ENCODE data around the gene GYG1. TPM values are rescaled to one million over a fixed set of nuclear protein-coding genes. Genes with fewer than 3 reads are reported as not detected.

Gene GYG1
- total and polyA plus RNA-seq, 2 experiments from 2014 or later: 26.2 to 57.2 TPM

DNA sequence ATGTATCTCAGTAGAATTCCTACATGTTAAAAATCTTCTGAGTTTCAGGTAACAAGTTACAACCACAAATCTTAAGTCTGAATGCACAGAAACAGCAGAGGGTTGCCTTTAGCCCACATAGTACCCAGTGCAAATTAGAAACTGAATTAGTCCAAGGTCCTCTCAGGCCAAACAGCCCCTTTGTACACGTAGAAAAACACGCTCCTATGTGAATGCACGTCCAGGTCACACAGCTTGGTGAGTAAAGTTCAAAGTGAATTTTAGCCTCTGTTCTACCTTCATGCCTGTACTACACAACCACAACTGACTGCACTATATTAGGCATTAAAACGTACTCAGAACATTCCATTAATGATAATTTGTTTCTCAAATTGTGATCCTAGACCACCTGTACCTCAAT, 46.3 kb downstream of the GYG1 start:
- Histone ChIP-seq H3K9me3 (ENCODE audit: low read depth) (no peaks in the 10 kb centered on the region), H3K4me3 (no peak overlapping the region), H3F3A (ENCODE audit: insufficient read depth) (no peaks in the 10 kb centered on the region; the same call in 1 of the 2 replicates), H3K4me2 (ENCODE audit: unreplicated experiment) (no peak overlapping the region), H2AFZ (no peak overlapping the region), H3K27me3 (replicated peaks; ENCODE audit: insufficient read depth) (no peaks in the 10 kb centered on the region), H4K20me1 (ENCODE audit: insufficient read depth) (no peaks in the 10 kb centered on the region), H3K9me2 (ENCODE audit: insufficient read depth) (no peaks in the 10 kb centered on the region), H3K79me2 (ENCODE audit: insufficient read depth) (no peaks in the 10 kb centered on the region), H3K4me1 (ENCODE audit: insufficient read depth) (peaks cover 3% of the 10 kb centered on the region), H3K27ac (no peak overlapping the region), H3K9ac (no peak overlapping the region), H3K36me3 (ENCODE audit: low read depth) (peaks cover 43% of the 10 kb centered on the region)
- in situ Hi-C loops (cut with MboI): no loop called here
- TF ChIP-seq EZH2 (IDR thresholded peaks at IDR 0.05; ENCODE audit: insufficient read depth, poor library complexity, severe bottlenecking): no peak
- TF ChIP-seq EZH2phosphoT487 (IDR thresholded peaks at IDR 0.05; ENCODE audit: insufficient read depth, low read depth): no peak
- WGBS, 2 experiments (ENCODE audit: low coverage in 1 of 2, low lambda C conversion rate in 2 of 2, missing lambda C conversion rate in 2 of 2): 68 to 76% methylated on average over 4 of the region's 4 CpGs
- no peak for DNase-seq

DNA sequence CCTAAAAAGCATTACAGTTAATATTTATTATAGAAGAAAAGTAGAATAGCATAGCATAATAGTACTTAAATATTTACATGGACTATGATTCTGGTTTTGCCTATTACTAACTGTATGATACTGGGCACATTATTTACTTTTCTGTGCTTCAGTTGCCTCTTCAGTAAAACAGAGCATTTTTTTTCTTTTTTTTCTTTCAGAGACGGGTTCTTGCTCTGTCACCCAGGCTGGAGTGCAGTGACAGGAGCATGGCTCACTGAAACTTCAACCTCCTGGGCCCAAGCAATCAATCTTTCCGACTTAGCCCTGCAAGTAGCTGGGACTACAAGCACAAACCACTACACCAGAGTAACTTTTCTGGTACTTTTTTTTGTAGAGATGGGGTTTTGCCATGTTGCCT, 47.0 kb downstream of the GYG1 start:
- H3K27me3 ChIP-seq (replicated peaks; ENCODE audit: insufficient read depth): no peaks in the 10 kb centered on the region
- in situ Hi-C loops (cut with MboI): no loop called here
- no peak overlapping the region for H3K4me3 ChIP-seq
- H3K9me2 ChIP-seq (ENCODE audit: insufficient read depth): no peaks in the 10 kb centered on the region
- H2AFZ ChIP-seq: no peak overlapping the region
- 90 to 95% methylated on average over 2 of the region's 2 CpGs for WGBS, 2 experiments (ENCODE audit: low coverage in 1 of 2, low lambda C conversion rate in 2 of 2, missing lambda C conversion rate in 2 of 2)
- H3K4me2 ChIP-seq (ENCODE audit: unreplicated experiment): no peak overlapping the region
- H3K27ac ChIP-seq: no peak overlapping the region
- H4K20me1 ChIP-seq (ENCODE audit: insufficient read depth): no peaks in the 10 kb centered on the region
- H3K9ac ChIP-seq: no peak overlapping the region
- no peaks in the 10 kb centered on the region; the same call in 1 of the 2 replicates for H3F3A ChIP-seq (ENCODE audit: insufficient read depth)
- no peaks in the 10 kb centered on the region for H3K9me3 ChIP-seq (ENCODE audit: low read depth)
- no peak for TF ChIP-seq EZH2 (IDR thresholded peaks at IDR 0.05; ENCODE audit: insufficient read depth, poor library complexity, severe bottlenecking)
- no peak for TF ChIP-seq EZH2phosphoT487 (IDR thresholded peaks at IDR 0.05; ENCODE audit: insufficient read depth, low read depth)
- H3K79me2 ChIP-seq (ENCODE audit: insufficient read depth): no peaks in the 10 kb centered on the region
- peaks cover 40% of the 10 kb centered on the region for H3K36me3 ChIP-seq (ENCODE audit: low read depth)
- DNase-seq: no peak
- peaks cover 9% of the 10 kb centered on the region for H3K4me1 ChIP-seq (ENCODE audit: insufficient read depth)

DNA sequence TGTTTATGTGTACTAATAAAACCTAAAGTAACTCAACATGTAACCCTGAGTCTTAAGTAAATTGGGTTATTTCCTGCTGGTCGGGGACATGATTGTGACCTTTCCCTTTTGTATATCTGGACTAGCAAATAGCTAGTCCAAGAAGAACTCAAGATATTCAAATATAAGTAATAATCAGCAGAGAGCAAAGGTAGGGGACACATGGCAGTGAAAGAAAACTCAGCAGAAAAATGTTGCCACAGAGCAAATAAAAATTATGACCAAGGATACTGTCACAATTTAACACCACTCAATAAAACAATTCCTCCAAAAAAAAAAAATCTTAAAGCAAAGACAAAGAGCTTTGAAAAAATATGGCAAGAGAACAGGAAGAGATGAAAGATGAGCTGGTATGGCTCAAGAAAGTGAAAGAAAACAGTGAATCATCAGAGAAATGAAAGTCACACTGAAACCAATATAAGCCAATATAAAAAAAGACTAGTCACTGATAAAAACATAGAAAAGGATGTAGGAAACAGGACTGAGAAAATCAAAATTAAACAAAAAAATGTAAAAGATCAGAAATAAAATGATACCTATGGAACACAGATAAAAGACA, 51.5 kb downstream of the GYG1 start:
- peak overlapping the region; percentile 25 for H3K4me2 ChIP-seq (ENCODE audit: unreplicated experiment)
- peak overlapping the region; percentile 47 for H3K27ac ChIP-seq

DNA sequence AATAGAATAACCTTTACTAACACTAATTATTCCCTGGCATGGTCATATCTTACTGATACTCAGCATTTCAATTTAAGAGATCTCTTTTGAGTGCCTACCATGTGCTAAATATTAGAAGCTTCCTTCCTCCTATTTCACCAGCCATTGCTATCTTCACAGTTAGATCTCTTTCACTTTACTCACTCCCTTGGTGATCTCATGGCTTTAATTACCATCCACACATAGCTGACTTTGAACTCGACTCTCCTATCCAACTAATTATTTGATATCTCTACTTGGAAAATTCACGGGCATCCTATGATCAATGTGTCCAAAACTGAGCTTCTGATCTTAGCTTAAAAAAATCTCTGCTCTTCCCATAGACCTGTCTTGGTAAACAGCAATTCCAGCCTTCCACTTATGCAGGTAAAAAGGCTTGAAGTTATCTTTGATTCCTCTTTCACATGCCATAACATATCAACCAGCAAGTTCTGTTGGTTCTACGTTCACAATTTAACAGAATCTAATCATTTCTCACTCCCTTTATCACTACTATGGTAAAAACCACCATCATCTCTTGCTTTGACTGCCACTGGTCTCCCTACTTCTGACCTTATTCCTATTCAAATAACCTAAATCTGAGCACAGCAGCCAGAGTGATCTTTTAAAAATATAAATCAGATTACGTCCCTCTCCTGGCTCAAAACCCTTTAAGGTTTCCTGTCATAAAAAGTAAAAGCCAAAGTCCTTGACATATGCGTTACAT, 53.2 kb downstream of the GYG1 start:
- Histone ChIP-seq H2AFZ (no peak overlapping the region), H3K4me3 (no peak overlapping the region), H3K27me3 (replicated peaks; ENCODE audit: insufficient read depth) (no peaks in the 10 kb centered on the region), H3K79me2 (ENCODE audit: insufficient read depth) (no peaks in the 10 kb centered on the region), H3K27ac (no peak overlapping the region), H3K36me3 (ENCODE audit: low read depth) (peaks cover 33% of the 10 kb centered on the region), H4K20me1 (ENCODE audit: insufficient read depth) (no peaks in the 10 kb centered on the region), H3K4me1 (ENCODE audit: insufficient read depth) (peaks cover 11% of the 10 kb centered on the region), H3F3A (ENCODE audit: insufficient read depth) (no peaks in the 10 kb centered on the region; the same call in 1 of the 2 replicates), H3K9ac (no peak overlapping the region), H3K9me2 (ENCODE audit: insufficient read depth) (no peaks in the 10 kb centered on the region), H3K4me2 (ENCODE audit: unreplicated experiment) (no peak overlapping the region), H3K9me3 (ENCODE audit: low read depth) (no peaks in the 10 kb centered on the region)
- TF ChIP-seq EZH2 (IDR thresholded peaks at IDR 0.05; ENCODE audit: insufficient read depth, poor library complexity, severe bottlenecking) (no peak), EZH2phosphoT487 (IDR thresholded peaks at IDR 0.05; ENCODE audit: insufficient read depth, low read depth) (no peak)
- 97 to 99% methylated on average over 5 of the region's 5 CpGs for WGBS, 2 experiments (ENCODE audit: low coverage in 1 of 2, low lambda C conversion rate in 2 of 2, missing lambda C conversion rate in 2 of 2)
- no peak for DNase-seq
- in situ Hi-C loops (cut with MboI): no loop called here

More for the DNA sequence above, 51.5 kb downstream of the GYG1 start:
- peak; percentile 67 for DNase-seq
- H3K9ac ChIP-seq: peak overlapping the region; percentile 29; the same call in 1 of the 2 replicates
- TF ChIP-seq EZH2 (IDR thresholded peaks at IDR 0.05; ENCODE audit: insufficient read depth, poor library complexity, severe bottlenecking): no peak
- no peak for TF ChIP-seq EZH2phosphoT487 (IDR thresholded peaks at IDR 0.05; ENCODE audit: insufficient read depth, low read depth)
- H3K4me3 ChIP-seq: no peak overlapping the region
- peaks cover 37% of the 10 kb centered on the region for H3K36me3 ChIP-seq (ENCODE audit: low read depth)
- H2AFZ ChIP-seq: peak overlapping the region; percentile 12
- peaks cover 11% of the 10 kb centered on the region for H3K4me1 ChIP-seq (ENCODE audit: insufficient read depth)
- H3F3A ChIP-seq (ENCODE audit: insufficient read depth): no peaks in the 10 kb centered on the region; the same call in 1 of the 2 replicates
- no peaks in the 10 kb centered on the region for H3K27me3 ChIP-seq (replicated peaks; ENCODE audit: insufficient read depth)
- 79 to 96% methylated on average over 1 of the region's 1 CpG for WGBS, 2 experiments (ENCODE audit: low coverage in 1 of 2, low lambda C conversion rate in 2 of 2, missing lambda C conversion rate in 2 of 2)
- in situ Hi-C loops (cut with MboI): no loop called here
- no peaks in the 10 kb centered on the region for H3K79me2 ChIP-seq (ENCODE audit: insufficient read depth)
- H3K9me3 ChIP-seq (ENCODE audit: low read depth): no peaks in the 10 kb centered on the region
- H4K20me1 ChIP-seq (ENCODE audit: insufficient read depth): no peaks in the 10 kb centered on the region
- no peaks in the 10 kb centered on the region for H3K9me2 ChIP-seq (ENCODE audit: insufficient read depth)

Measured in GM23248 (cell line).